SK-N-SH (cell line): Measurements from ENCODE around the gene CCDC24. TPM values are rescaled to one million over a fixed set of nuclear protein-coding genes. Genes with fewer than 3 reads are reported as not detected.

ENCODE experiments used
- CTCF ChIA-PET: fragments of 300-600, 350-600 bp; formaldehyde crosslinking; extraction: SDS; loops from one replicate; lab custom pipeline; 2021; lab: Yijun Ruan, JAX
- POLR2A ChIA-PET: fragments of 350-600 bp; sonication (Branson Sonifier 250); formaldehyde crosslinking; extraction: SDS; loops from one replicate; lab custom pipeline; 2020; ENCODE audit warnings: antibody characterized with exemption, inconsistent platforms; lab: Yijun Ruan, JAX
- DNase-seq: peaks from one replicate; pipeline ENCODE4 v3.0.0; 2012
- H2AFZ ChIP-seq: fragments of 200-600 bp; sonication (generic); 2 replicates; pipeline ENCODE4 v1.8.1; 2016; ENCODE audit warnings: antibody characterized with exemption, mild to moderate bottlenecking, low read depth
- H3F3A ChIP-seq: fragments of 200-600 bp; sonication (generic); replicated peaks from 2 replicates; pipeline ENCODE3; 2016; ENCODE audit warnings: antibody characterized with exemption, mild to moderate bottlenecking; ENCODE audit not compliant: insufficient read depth
- H3K27ac ChIP-seq, 2 experiments: fragments of 200-500 bp in 1 of 2; fragments of 200-600 bp in 1 of 2; sonication (Bioruptor generic) in 1 of 2; sonication (generic), shearing (Covaris generic) in 1 of 2; 2 replicates each; pipeline versions ENCODE4 v1.5.1 to v1.6.1; 2014 to 2016; ENCODE audit warnings: low read depth in 2 of 2, inconsistent platforms in 1 of 2, low read length in 1 of 2, mild to moderate bottlenecking in 1 of 2, mixed read lengths in 1 of 2
- H3K27me3 ChIP-seq: fragments of 200-600 bp; sonication (generic), shearing (Covaris generic); 2 replicates; pipeline ENCODE4 v1.6.1; 2016; ENCODE audit warnings: mixed run types; ENCODE audit not compliant: insufficient read depth
- H3K36me3 ChIP-seq, 2 experiments: fragments of 200-500 bp in 1 of 2; fragments of 200-600 bp in 1 of 2; sonication (Bioruptor generic) in 1 of 2; sonication (generic) in 1 of 2; replicated peaks in 1 of 2; 2 replicates each; pipeline versions ENCODE3 to v1.5.1; 2014 to 2016; ENCODE audit warnings: low read length in 1 of 2, mild to moderate bottlenecking in 1 of 2; ENCODE audit not compliant: insufficient read depth in 2 of 2, control insufficient read depth in 1 of 2
- H3K4me1 ChIP-seq, 2 experiments: fragments of 200-500 bp in 1 of 2; fragments of 200-600 bp in 1 of 2; sonication (Bioruptor generic) in 1 of 2; sonication (generic), shearing (Covaris generic) in 1 of 2; 2 replicates each; pipeline versions ENCODE4 v1.5.1 to v1.6.1; 2014 to 2016; ENCODE audit warnings: low read depth in 1 of 2, low read length in 1 of 2, mixed run types in 1 of 2; ENCODE audit not compliant: insufficient read depth in 2 of 2, control insufficient read depth in 1 of 2
- H3K4me2 ChIP-seq: fragments of 200-600 bp; sonication (generic), shearing (Covaris generic); 2 replicates; pipeline ENCODE4 v1.6.1; 2017; ENCODE audit warnings: mixed run types
- H3K4me3 ChIP-seq, 2 experiments: fragments of 200-500 bp in 1 of 2; fragments of 200-600 bp in 1 of 2; sonication (Bioruptor generic) in 1 of 2; sonication (generic), shearing (Covaris generic) in 1 of 2; 2 replicates each; pipeline versions ENCODE4 v1.5.1 to v1.8.1; 2014 to 2016; ENCODE audit warnings: low read depth in 2 of 2, inconsistent platforms in 1 of 2, low read length in 1 of 2, mild to moderate bottlenecking in 1 of 2, mixed read lengths in 1 of 2, moderate library complexity in 1 of 2
- H3K79me2 ChIP-seq: fragments of 200-600 bp; sonication (generic); 2 replicates; pipeline ENCODE4 v1.8.1; 2017; ENCODE audit warnings: mild to moderate bottlenecking; ENCODE audit not compliant: insufficient read depth
- H3K9ac ChIP-seq: fragments of 200-600 bp; sonication (generic); 2 replicates; pipeline ENCODE4 v1.6.1; 2017; ENCODE audit warnings: mixed run types
- H3K9me2 ChIP-seq: fragments of 200-600 bp; sonication (generic); 2 replicates; pipeline ENCODE4 v1.6.1; 2017; ENCODE audit warnings: mixed run types
- H3K9me3 ChIP-seq: fragments of 200-600 bp; sonication (generic); 2 replicates; pipeline ENCODE4 v1.6.1; 2017; ENCODE audit warnings: mixed run types, mild to moderate bottlenecking, moderate library complexity
- H4K20me1 ChIP-seq: fragments of 200-600 bp; sonication (generic); 2 replicates; pipeline ENCODE4 v1.6.1; 2017; ENCODE audit warnings: mild to moderate bottlenecking, mixed run types; ENCODE audit not compliant: insufficient read depth
- CTCF ChIP-seq: fragments of 200-600 bp; sonication (generic); IDR thresholded peaks from 2 replicates; pipeline ENCODE4 v1.6.1; 2017; ENCODE audit warnings: antibody characterized with exemption, mild to moderate bottlenecking, moderate library complexity
- ELF1 ChIP-seq: IDR thresholded peaks from 2 replicates; pipeline ENCODE4 v1.4.0; 2012
- FOSL2 ChIP-seq: IDR thresholded peaks from 2 replicates; pipeline ENCODE4 v1.4.0; 2012; ENCODE audit warnings: low read depth, mild to moderate bottlenecking, moderate library complexity, borderline replicate concordance
- GABPA ChIP-seq: IDR thresholded peaks from 2 replicates; pipeline ENCODE4 v1.4.0; 2012; ENCODE audit warnings: low read depth, mild to moderate bottlenecking
- GATA2 ChIP-seq: sonication (generic); formaldehyde crosslinking; IDR thresholded peaks from 2 replicates; pipeline ENCODE4 v1.5.0; 2020; ENCODE audit warnings: mild to moderate bottlenecking, missing genetic modification reagents
- JUND ChIP-seq: IDR thresholded peaks from 2 replicates; pipeline ENCODE4 v1.4.0; 2012
- MEF2A ChIP-seq: IDR thresholded peaks from 2 replicates; pipeline ENCODE4 v1.4.0; 2012; ENCODE audit warnings: low read depth, borderline replicate concordance
- NFIC ChIP-seq: IDR thresholded peaks from 2 replicates; pipeline ENCODE4 v1.4.0; 2012; ENCODE audit warnings: borderline replicate concordance
- NRF1 ChIP-seq: IDR thresholded peaks from 2 replicates; pipeline ENCODE4 v1.6.1; 2012; ENCODE audit warnings: low read depth, mild to moderate bottlenecking, low read length
- POLR2AphosphoS5 ChIP-seq: IDR thresholded peaks from 2 replicates; pipeline ENCODE4 v1.6.1; 2012; ENCODE audit warnings: low read depth, low read length
- RAD21 ChIP-seq: IDR thresholded peaks from 2 replicates; pipeline ENCODE4 v1.6.1; 2012; ENCODE audit warnings: mild to moderate bottlenecking, low read length
- RCOR1 ChIP-seq: fragments of 150-350 bp; IDR thresholded peaks from 2 replicates; pipeline ENCODE4 v1.6.1; 2017; ENCODE audit warnings: antibody characterized with exemption, low read length
- RXRA ChIP-seq: IDR thresholded peaks from 2 replicates; pipeline ENCODE4 v1.4.0; 2012; ENCODE audit warnings: low read depth, mild to moderate bottlenecking, borderline replicate concordance
- SMC3 ChIP-seq: IDR thresholded peaks from 2 replicates; pipeline ENCODE4 v1.6.1; 2012; ENCODE audit warnings: low read depth, low read length, improper control_type of control experiment
- USF1 ChIP-seq: IDR thresholded peaks from 2 replicates; pipeline ENCODE4 v1.4.0; 2012; ENCODE audit warnings: low read depth, borderline replicate concordance
- USF2 ChIP-seq: fragments of 150-350 bp; IDR thresholded peaks from 2 replicates; pipeline ENCODE4 v1.6.1; 2017; ENCODE audit warnings: antibody characterized with exemption, low read length, low read depth, borderline replicate concordance
- ZBTB33 ChIP-seq: IDR thresholded peaks from 2 replicates; pipeline ENCODE4 v1.4.0; 2012; ENCODE audit warnings: low read depth, borderline replicate concordance
- WGBS: methylation state at CpG from one replicate; pipeline ENCODE4 v1.1.6; 2017; ENCODE audit warnings: low lambda C conversion rate; 5-methylcytosine and 5-hydroxymethylcytosine counted together
- polyA plus RNA-seq, 3 experiments: library from polyadenylated mRNA; depleted of rRNA; stranded (reverse); fragments of >200 nt; gene quantifications; 2 replicates each; pipeline ENCODE4 v1.2.3, GENCODE V29; 2012

CCDC24 gene
- polyA plus RNA-seq, 1 of the 3 experiments (the other 2 are of a cell fraction), result 7.5 TPM

- TF ChIP-seq ZBTB33, result no peak
- TF ChIP-seq RCOR1, result no peak
- TF ChIP-seq NRF1, result no peak
- no peak for TF ChIP-seq CTCF
Measured at GRCh38 chr1:44034976-44035716, 43.7 kb downstream of the CCDC24 start (continued).

- H2AFZ ChIP-seq, result no peak overlapping the region
- WGBS, result 74% methylated on average over 6 of the region's 8 CpGs
- POLR2A ChIA-PET, result no interaction called here
Measured at GRCh38 chr1:44035726-44036408, 44.5 kb downstream of the CCDC24 start.

GRCh38 chr1:44036409-44037139, 45.2 kb downstream of the CCDC24 start:
- Histone ChIP-seq H3K9me2 (no peaks in the 10 kb centered on the region), H3K9ac (no peak overlapping the region), H3K4me1 (peaks cover 14 to 35% of the 10 kb centered on the region in 2 experiments; a peak in 3 of 4 replicates), H3F3A (peaks cover 18% of the 10 kb centered on the region), H3K4me2 (no peak overlapping the region), H3K27ac (peak overlapping the region in 1 of 2 experiments; percentile 74; a peak in 2 of 4 replicates), H2AFZ (no peak overlapping the region), H3K79me2 (no peaks in the 10 kb centered on the region), H3K27me3 (no peaks in the 10 kb centered on the region), H3K9me3 (no peaks in the 10 kb centered on the region), H3K4me3 (no peak overlapping the region; a peak in 1 of 4 replicates), H4K20me1 (no peaks in the 10 kb centered on the region), H3K36me3 (no peaks in the 10 kb centered on the region)
- ChIA-PET CTCF (interaction anchor here (0.7 to 25.6 kb wide), 36 partner anchors 8 to 567 kb away, joined by 3 to 598 read pairs (median 4); partner anchors contain the start of genes ATP6V0B, CCDC24 and IPO13), POLR2A (no interaction called here)
- 13% methylated on average over 6 of the region's 6 CpGs for WGBS
- DNase-seq, result peak; percentile 79
- no peak for TF ChIP-seq GABPA
- peak; percentile 79 for TF ChIP-seq NFIC
- TF ChIP-seq RAD21, result peak; percentile 89
- TF ChIP-seq POLR2AphosphoS5, result no peak
- no peak for TF ChIP-seq MEF2A
- 0 out of 2 replicates have a peak, but pooled peaks have one; percentile 50 for TF ChIP-seq RCOR1
- no peak for TF ChIP-seq FOSL2
- TF ChIP-seq RXRA, result no peak
- TF ChIP-seq USF2, result no peak
- no peak for TF ChIP-seq JUND
- no peak for TF ChIP-seq USF1
- no peak for TF ChIP-seq ELF1
- TF ChIP-seq SMC3, result peak; percentile 92

More at GRCh38 chr1:44035726-44036408, 44.5 kb downstream of the CCDC24 start:
- TF ChIP-seq RCOR1 (no peak), GATA2 (CRISPR knock-in tag) (peak; percentile 61; the same call in 1 of the 2 replicates)
- DNase-seq, result peak; percentile 64
- Histone ChIP-seq H3F3A (peaks cover 19% of the 10 kb centered on the region), H3K27me3 (no peaks in the 10 kb centered on the region), H3K27ac (peak overlapping the region in 1 of 2 experiments; percentile 74; a peak in 2 of 4 replicates), H3K4me1 (peaks cover 16 to 40% of the 10 kb centered on the region in 2 experiments; a peak in 3 of 4 replicates), H4K20me1 (no peaks in the 10 kb centered on the region), H3K4me3 (no peak overlapping the region), H3K9ac (no peak overlapping the region), H3K36me3 (no peaks in the 10 kb centered on the region), H3K9me2 (no peaks in the 10 kb centered on the region), H3K79me2 (no peaks in the 10 kb centered on the region), H3K9me3 (no peaks in the 10 kb centered on the region), H3K4me2 (no peak overlapping the region)
- CTCF ChIA-PET, result interaction anchor here (0.9 to 25.6 kb wide), 31 partner anchors 10 to 567 kb away, joined by 3 to 598 read pairs (median 4); partner anchors contain the start of genes ATP6V0B, CCDC24 and IPO13
